HUES48 (cell line): Measurements from ENCODE around the gene ONECUT3.

Experiments
- H3K27ac ChIP-seq: one replicate; pipeline ENCODE4 v1.7.0; 2013; ENCODE audit warnings: low read depth, low read length, inconsistent platforms
- H3K27me3 ChIP-seq: 2 replicates; pipeline ENCODE4 v1.6.1; 2013; ENCODE audit warnings: mild to moderate bottlenecking, low read length; ENCODE audit not compliant: control insufficient read depth, insufficient read depth
- H3K36me3 ChIP-seq: 2 replicates; pipeline ENCODE4 v1.6.1; 2013; ENCODE audit warnings: low read length; ENCODE audit not compliant: control insufficient read depth, insufficient read depth
- H3K4me1 ChIP-seq: 2 replicates; pipeline ENCODE4 v1.6.1; 2013; ENCODE audit warnings: mild to moderate bottlenecking, low read length; ENCODE audit not compliant: control insufficient read depth, insufficient read depth
- H3K4me3 ChIP-seq: 2 replicates; pipeline ENCODE4 v1.5.1; 2013; ENCODE audit warnings: mild to moderate bottlenecking, low read depth, low read length
- H3K9ac ChIP-seq: 2 replicates; pipeline ENCODE4 v1.6.1; 2013; ENCODE audit warnings: mild to moderate bottlenecking, low read depth, low read length, moderate library complexity
- H3K9me3 ChIP-seq: 2 replicates; pipeline ENCODE4 v1.6.1; 2013; ENCODE audit warnings: low read length; ENCODE audit not compliant: control insufficient read depth, insufficient read depth

The ONECUT3 gene

GRCh38 chr19:1775951-1776605 is 22.8 kb downstream of the ONECUT3 start:
- Histone ChIP-seq H3K27me3 (peaks cover 85% of the 10 kb centered on the region), H3K36me3 (no peaks in the 10 kb centered on the region), H3K4me1 (no peaks in the 10 kb centered on the region), H3K9ac (no peak overlapping the region), H3K9me3 (peaks cover under 1% of the 10 kb centered on the region; the same call in 1 of the 2 replicates), H3K4me3 (peak overlapping the region; percentile 33; the same call in 1 of the 2 replicates), H3K27ac (no peak overlapping the region)

GRCh38 chr19:1776606-1777147 is 23.4 kb downstream of the ONECUT3 start:
- peaks cover 81% of the 10 kb centered on the region for H3K27me3 ChIP-seq
- H3K4me3 ChIP-seq = peak overlapping the region; percentile 33

GRCh38 chr19:1777149-1777548 is 23.8 kb downstream of the ONECUT3 start:
- Histone ChIP-seq H3K36me3 (no peaks in the 10 kb centered on the region), H3K9ac (no peak overlapping the region), H3K4me1 (no peaks in the 10 kb centered on the region), H3K4me3 (no peak overlapping the region), H3K27me3 (peaks cover 84% of the 10 kb centered on the region), H3K27ac (no peak overlapping the region), H3K9me3 (0 out of 2 replicates have a peak, but pooled peaks cover 2% of the 10 kb centered on the region)

More at GRCh38 chr19:1776606-1777147, 23.4 kb downstream of the ONECUT3 start:
- H3K9ac ChIP-seq = no peak overlapping the region
- 0 out of 2 replicates have a peak, but pooled peaks cover 2% of the 10 kb centered on the region for H3K9me3 ChIP-seq
- H3K36me3 ChIP-seq = no peaks in the 10 kb centered on the region
- H3K4me1 ChIP-seq = no peaks in the 10 kb centered on the region
- no peak overlapping the region for H3K27ac ChIP-seq

- 0 out of 2 replicates have a peak, but pooled peaks cover 2% of the 10 kb centered on the region for H3K9me3 ChIP-seq
- H3K4me3 ChIP-seq = no peak overlapping the region
- no peaks in the 10 kb centered on the region for H3K4me1 ChIP-seq
- no peak overlapping the region for H3K27ac ChIP-seq
- H3K36me3 ChIP-seq = no peaks in the 10 kb centered on the region
- H3K27me3 ChIP-seq = peaks cover 80% of the 10 kb centered on the region
- H3K9ac ChIP-seq = no peak overlapping the region
These were observed 26.3 kb downstream of the ONECUT3 start for GRCh38 chr19:1779574-1779973.

GRCh38 chr19:1780272-1780958 is 27.1 kb downstream of the ONECUT3 start:
- H3K27me3 ChIP-seq = peaks cover 73% of the 10 kb centered on the region
- H3K36me3 ChIP-seq = no peaks in the 10 kb centered on the region
- H3K4me1 ChIP-seq = no peaks in the 10 kb centered on the region

GRCh38 chr19:1782521-1782920 is 29.2 kb downstream of the ONECUT3 start:
- no peaks in the 10 kb centered on the region for H3K36me3 ChIP-seq
- H3K27ac ChIP-seq = no peak overlapping the region
- H3K9ac ChIP-seq = no peak overlapping the region
- H3K9me3 ChIP-seq = 0 out of 2 replicates have a peak, but pooled peaks cover 2% of the 10 kb centered on the region
- H3K4me3 ChIP-seq = no peak overlapping the region
- H3K27me3 ChIP-seq = peaks cover 52% of the 10 kb centered on the region
- H3K4me1 ChIP-seq = no peaks in the 10 kb centered on the region

More at GRCh38 chr19:1780272-1780958, 27.1 kb downstream of the ONECUT3 start:
- H3K27ac ChIP-seq = no peak overlapping the region
- H3K9me3 ChIP-seq = 0 out of 2 replicates have a peak, but pooled peaks cover 2% of the 10 kb centered on the region
- H3K4me3 ChIP-seq = no peak overlapping the region
- H3K9ac ChIP-seq = no peak overlapping the region

- Histone ChIP-seq H3K9me3 (0 out of 2 replicates have a peak, but pooled peaks cover 2% of the 10 kb centered on the region), H3K36me3 (no peaks in the 10 kb centered on the region), H3K27me3 (peaks cover 48% of the 10 kb centered on the region), H3K4me3 (no peak overlapping the region), H3K27ac (no peak overlapping the region), H3K9ac (no peak overlapping the region), H3K4me1 (no peaks in the 10 kb centered on the region)
These were observed 30.0 kb downstream of the ONECUT3 start for GRCh38 chr19:1783354-1783753.

GRCh38 chr19:1783874-1784273 is 30.6 kb downstream of the ONECUT3 start:
- H3K27me3 ChIP-seq = peaks cover 48% of the 10 kb centered on the region
- no peak overlapping the region for H3K4me3 ChIP-seq
- no peak overlapping the region for H3K9ac ChIP-seq
- 0 out of 2 replicates have a peak, but pooled peaks cover 2% of the 10 kb centered on the region for H3K9me3 ChIP-seq
- no peak overlapping the region for H3K27ac ChIP-seq
- no peaks in the 10 kb centered on the region for H3K4me1 ChIP-seq
- H3K36me3 ChIP-seq = no peaks in the 10 kb centered on the region

- peaks cover 40% of the 10 kb centered on the region for H3K27me3 ChIP-seq
- no peak overlapping the region for H3K27ac ChIP-seq
- no peaks in the 10 kb centered on the region for H3K4me1 ChIP-seq
- no peak overlapping the region for H3K4me3 ChIP-seq
- H3K9ac ChIP-seq = no peak overlapping the region
- H3K36me3 ChIP-seq = no peaks in the 10 kb centered on the region
- H3K9me3 ChIP-seq = 0 out of 2 replicates have a peak, but pooled peaks cover 2% of the 10 kb centered on the region
These were observed 32.0 kb downstream of the ONECUT3 start for GRCh38 chr19:1785310-1785709.

GRCh38 chr19:1786668-1787067 is 33.4 kb downstream of the ONECUT3 start:
- Histone ChIP-seq H3K27me3 (peaks cover 33% of the 10 kb centered on the region), H3K36me3 (no peaks in the 10 kb centered on the region), H3K4me1 (no peaks in the 10 kb centered on the region), H3K9ac (no peak overlapping the region), H3K9me3 (0 out of 2 replicates have a peak, but pooled peaks cover under 1% of the 10 kb centered on the region), H3K27ac (no peak overlapping the region), H3K4me3 (no peak overlapping the region)

GRCh38 chr19:1787116-1787515 is 33.8 kb downstream of the ONECUT3 start:
- H3K9ac ChIP-seq = no peak overlapping the region
- H3K36me3 ChIP-seq = no peaks in the 10 kb centered on the region
- H3K27me3 ChIP-seq = peaks cover 30% of the 10 kb centered on the region
- no peak overlapping the region for H3K27ac ChIP-seq
- no peaks in the 10 kb centered on the region for H3K9me3 ChIP-seq
- H3K4me3 ChIP-seq = no peak overlapping the region
- H3K4me1 ChIP-seq = no peaks in the 10 kb centered on the region
